Stomach (tissue), 9 donors: ENCODE results near the gene LBX1. TPM values are rescaled to one million over a fixed set of nuclear protein-coding genes. Genes with fewer than 3 reads are reported as not detected.

ENCODE experiments used
- DNase-seq, 2 donors: peaks; one replicate each; pipeline versions ENCODE4 v3.0.0 to v3.0.0-alpha.2; 2013 to 2019
- H3K27ac ChIP-seq, 5 donors: fragments of 200-600 bp in 4 of 5; sonication (generic) in 4 of 5; one replicate each; pipeline ENCODE4 v1.5.1; 2013 to 2019; ENCODE audit warnings: mild to moderate bottlenecking in 1 of 5, moderate library complexity in 1 of 5
- H3K27me3 ChIP-seq, 3 donors: fragments of 200-600 bp; sonication (generic); one replicate each; pipeline ENCODE4 v1.5.1; 2017 to 2019; ENCODE audit warnings: mixed run types in 1 of 3
- H3K36me3 ChIP-seq, 4 donors: fragments of 200-600 bp; sonication (generic); 1 replicate in 3 of 4; 2 replicates in 1 of 4; pipeline ENCODE4 v1.5.1; 2016 to 2019
- H3K4me1 ChIP-seq, 4 donors: fragments of 200-600 bp; sonication (generic); one replicate each; pipeline ENCODE4 v1.5.1; 2016 to 2019
- H3K4me3 ChIP-seq, 4 donors: fragments of 200-600 bp; sonication (generic) in 3 of 4; one replicate each; pipeline ENCODE4 v1.5.1; 2016 to 2019; ENCODE audit warnings: mild to moderate bottlenecking in 1 of 4
- H3K9me3 ChIP-seq, 4 donors: fragments of 200-600 bp; sonication (generic); one replicate each; pipeline ENCODE4 v1.5.1; 2016 to 2019
- CTCF ChIP-seq, 7 experiments: fragments of 450-650 bp in 4 of 7; fragments of 200-600 bp in 3 of 7; sonication (generic) in 3 of 7; IDR thresholded peaks; one replicate each; pipeline ENCODE4 v1.5.1; 2016 to 2019; ENCODE audit warnings: antibody characterized with exemption in 7 of 7, control low read depth in 2 of 7, mild to moderate bottlenecking in 1 of 7
- POLR2AphosphoS5 ChIP-seq, 3 donors: sonication (generic); formaldehyde crosslinking; IDR thresholded peaks; one replicate each; pipeline ENCODE4 v1.6.1; 2016; ENCODE audit warnings: antibody characterized with exemption in 3 of 3
- WGBS, 5 donors: extraction: QIAGEN DNeasy Blood & Tissue Kit in 3 of 5; methylation state at CpG; one replicate each; pipeline versions ENCODE4 v1.1.5 to v1.1.7; 2013 to 2018; 5-methylcytosine and 5-hydroxymethylcytosine counted together
- intact Hi-C: fragments of 100-400 bp; cut with DNase I; formaldehyde crosslinking; loops from one replicate; pipeline ENCODE4 v1.15.1; 2023; ENCODE audit warnings: low total_unique reads
- polyA plus RNA-seq, 3 donors: library from polyadenylated mRNA; stranded (reverse); fragments of 200-250 nt; gene quantifications; one replicate each; pipeline ENCODE4 v1.2.3, GENCODE V29; 2013
- total RNA-seq, 5 donors: library from RNA; depleted of rRNA; stranded (reverse); fragments of >200 nt; gene quantifications; one replicate each; pipeline versions ENCODE4 v1.1.0 to v1.2.3, GENCODE V29; 2014 to 2016
- donor health status: healthy with polysubstance abuse.
- donor health status: Bipolar disorder and iron deficiency.
- donor health status: healthy.

The LBX1 gene
- total and polyA plus RNA-seq, 8 donors, result not detected

- 62 to 83% (median 81%) methylated on average over 2 of the region's 2 CpGs for WGBS, 5 donors
- H3K36me3 ChIP-seq, result no peaks in the 10 kb centered on the region
These were observed 46.3 kb downstream of the LBX1 start for GRCh38 chr10:101182936-101183335.

More at GRCh38 chr10:101182936-101183335, 46.3 kb downstream of the LBX1 start:
- H3K27ac ChIP-seq, result no peak overlapping the region
- H3K4me1 ChIP-seq, result no peaks in the 10 kb centered on the region
- no peak for TF ChIP-seq POLR2AphosphoS5 (IDR thresholded peaks at IDR 0.05)
- TF ChIP-seq CTCF (IDR thresholded peaks at IDR 0.05), result no peak
- DNase-seq, result no peak
- H3K4me3 ChIP-seq, result no peak overlapping the region
- H3K9me3 ChIP-seq, result no peaks in the 10 kb centered on the region
- intact Hi-C loops, result no loop called here
- peaks cover 0 to 52% (median 4%) of the 10 kb centered on the region in 3 donors for H3K27me3 ChIP-seq

Other genes starting within 250 kb of the LBX1 start
- 100 to 1,000 TPM in 1 of 5 donors, 10 to 100 TPM in 4; 29.9 to 243 (median 93.3) TPM for gene MRPL43, start 242.0 kb downstream of the LBX1 start, total RNA-seq
- gene MRPL43, start 242.0 kb downstream of the LBX1 start, polyA plus RNA-seq, result 100 to 1,000 TPM in 1 of 3 donors, 10 to 100 TPM in 2; 91.2 to 131 (median 98.6) TPM
- 10 to 100 TPM in 2 of 5 donors, 1 to 10 TPM in 2, not detected in 1; 4.2 to 30.8 (median 18.0) TPM for gene TWNK, start 241.9 kb downstream of the LBX1 start, total RNA-seq
- gene TWNK, start 241.9 kb downstream of the LBX1 start, polyA plus RNA-seq, result 1 to 10 TPM; 2.3 to 4.8 (median 4.7) TPM
- 10 to 100 TPM; 41.2 to 70.7 (median 52.5) TPM for gene LZTS2, start 229.7 kb downstream of the LBX1 start, total RNA-seq
- gene LZTS2, start 229.7 kb downstream of the LBX1 start, polyA plus RNA-seq, result 10 to 100 TPM; 34.7 to 58.2 (median 39.1) TPM
- gene PDZD7, start 198.3 kb downstream of the LBX1 start, total RNA-seq, result 1 to 10 TPM in 1 of 5 donors, not detected in 4; 2.4 TPM
- gene PDZD7, start 198.3 kb downstream of the LBX1 start, polyA plus RNA-seq, result under 1 TPM; 0.20 to 0.76 (median 0.75) TPM
- gene SFXN3, start 198.2 kb downstream of the LBX1 start, total RNA-seq, result 10 to 100 TPM in 4 of 5 donors, 1 to 10 TPM in 1; 9.9 to 60.4 (median 37.9) TPM
- 10 to 100 TPM; 11.1 to 20.7 (median 20.5) TPM for gene SFXN3, start 198.2 kb downstream of the LBX1 start, polyA plus RNA-seq
- 10 to 100 TPM in 2 of 5 donors, 1 to 10 TPM in 2, not detected in 1; 2.2 to 35.5 (median 14.8) TPM for gene KAZALD1, start 167.5 kb downstream of the LBX1 start, total RNA-seq
- 10 to 100 TPM; 12.0 to 32.8 (median 12.0) TPM for gene KAZALD1, start 167.5 kb downstream of the LBX1 start, polyA plus RNA-seq
- gene TLX1, start 98.2 kb downstream of the LBX1 start, total RNA-seq, result 1 to 10 TPM in 1 of 5 donors, under 1 TPM in 1, not detected in 3; 0.58 to 7.0 TPM
- not detected for gene TLX1, start 98.2 kb downstream of the LBX1 start, polyA plus RNA-seq
- gene BTRC, start 124.7 kb upstream of the LBX1 start, total RNA-seq, result 10 to 100 TPM in 1 of 5 donors, 1 to 10 TPM in 4; 3.5 to 14.5 (median 5.3) TPM
- gene BTRC, start 124.7 kb upstream of the LBX1 start, polyA plus RNA-seq, result 1 to 10 TPM; 3.9 to 4.9 (median 4.1) TPM